Loucy (cell line): ENCODE measurements around the gene LENG8.

Experiments
- H2AFZ ChIP-seq: fragments of 200-600 bp; sonication (generic); 2 replicates; pipeline ENCODE4 v1.6.0; 2016; ENCODE audit warnings: antibody characterized with exemption, mild to moderate bottlenecking, low read length, moderate library complexity
- H3F3A ChIP-seq: fragments of 200-600 bp; 2 replicates; pipeline ENCODE4 v1.6.0; 2016; ENCODE audit warnings: antibody characterized with exemption, low read depth, mild to moderate bottlenecking
- H3K27me3 ChIP-seq: fragments of 200-600 bp; sonication (generic); 2 replicates; pipeline ENCODE4 v1.6.1; 2014; ENCODE audit warnings: low read length, mild to moderate bottlenecking; ENCODE audit not compliant: insufficient read depth, poor library complexity, severe bottlenecking
- H3K36me3 ChIP-seq: fragments of 200-600 bp; sonication (generic); 2 replicates; pipeline ENCODE4 v1.6.1; 2016; ENCODE audit warnings: low read length; ENCODE audit not compliant: insufficient read depth
- H3K4me1 ChIP-seq: fragments of 200-600 bp; sonication (generic); 2 replicates; pipeline ENCODE4 v1.5.1; 2014; ENCODE audit warnings: low read length, mild to moderate bottlenecking; ENCODE audit not compliant: insufficient read depth, poor library complexity, severe bottlenecking
- H3K4me2 ChIP-seq: fragments of 200-600 bp; sonication (generic); 2 replicates; pipeline ENCODE4 v1.6.0; 2014; ENCODE audit warnings: antibody characterized with exemption, low read length, low read depth, mild to moderate bottlenecking; ENCODE audit not compliant: poor library complexity, severe bottlenecking
- H3K4me3 ChIP-seq: fragments of 200-600 bp; sonication (generic); 2 replicates; pipeline ENCODE4 v1.5.1; 2014; ENCODE audit warnings: low read length, mild to moderate bottlenecking, mixed read lengths; ENCODE audit not compliant: poor library complexity, severe bottlenecking
- H3K79me2 ChIP-seq: fragments of 200-600 bp; sonication (generic); 2 replicates; pipeline ENCODE4 v1.6.1; 2014; ENCODE audit warnings: low read length; ENCODE audit not compliant: insufficient read depth
- H3K9ac ChIP-seq: fragments of 200-600 bp; sonication (generic); 2 replicates; pipeline ENCODE4 v1.6.0; 2014; ENCODE audit warnings: mild to moderate bottlenecking, low read depth, low read length, moderate library complexity; ENCODE audit not compliant: poor library complexity, severe bottlenecking
- H3K9me2 ChIP-seq: fragments of 200-600 bp; sonication (generic); replicated peaks from 2 replicates; pipeline ENCODE4 v1.6.1; 2016; ENCODE audit warnings: low read depth, low read length, mixed read lengths
- H3K9me3 ChIP-seq: fragments of 200-600 bp; sonication (generic); 2 replicates; pipeline ENCODE4 v1.6.1; 2014; ENCODE audit warnings: mild to moderate bottlenecking, antibody characterized with exemption, low read length, low read depth; ENCODE audit not compliant: insufficient read depth
- H4K20me1 ChIP-seq: fragments of 200-600 bp; sonication (generic); 2 replicates; pipeline ENCODE4 v1.6.0; 2014; ENCODE audit warnings: antibody characterized with exemption, low read length, mild to moderate bottlenecking; ENCODE audit not compliant: insufficient read depth, poor library complexity, severe bottlenecking
- EZH2phosphoT487 ChIP-seq: fragments of 200-600 bp; IDR thresholded peaks from 2 replicates; pipeline ENCODE4 v1.6.1; 2018; ENCODE audit warnings: antibody characterized with exemption, mild to moderate bottlenecking, moderate library complexity, borderline replicate concordance
- TF ChIP-seq, protein P1 (sequence below): fragments of 200-600 bp; sonication (generic); conservative IDR thresholded peaks from 2 replicates; pipeline ENCODE4 v1.5.1; 2014; ENCODE audit warnings: mild to moderate bottlenecking, antibody characterized with exemption, low read length

The LENG8 gene

DNA sequence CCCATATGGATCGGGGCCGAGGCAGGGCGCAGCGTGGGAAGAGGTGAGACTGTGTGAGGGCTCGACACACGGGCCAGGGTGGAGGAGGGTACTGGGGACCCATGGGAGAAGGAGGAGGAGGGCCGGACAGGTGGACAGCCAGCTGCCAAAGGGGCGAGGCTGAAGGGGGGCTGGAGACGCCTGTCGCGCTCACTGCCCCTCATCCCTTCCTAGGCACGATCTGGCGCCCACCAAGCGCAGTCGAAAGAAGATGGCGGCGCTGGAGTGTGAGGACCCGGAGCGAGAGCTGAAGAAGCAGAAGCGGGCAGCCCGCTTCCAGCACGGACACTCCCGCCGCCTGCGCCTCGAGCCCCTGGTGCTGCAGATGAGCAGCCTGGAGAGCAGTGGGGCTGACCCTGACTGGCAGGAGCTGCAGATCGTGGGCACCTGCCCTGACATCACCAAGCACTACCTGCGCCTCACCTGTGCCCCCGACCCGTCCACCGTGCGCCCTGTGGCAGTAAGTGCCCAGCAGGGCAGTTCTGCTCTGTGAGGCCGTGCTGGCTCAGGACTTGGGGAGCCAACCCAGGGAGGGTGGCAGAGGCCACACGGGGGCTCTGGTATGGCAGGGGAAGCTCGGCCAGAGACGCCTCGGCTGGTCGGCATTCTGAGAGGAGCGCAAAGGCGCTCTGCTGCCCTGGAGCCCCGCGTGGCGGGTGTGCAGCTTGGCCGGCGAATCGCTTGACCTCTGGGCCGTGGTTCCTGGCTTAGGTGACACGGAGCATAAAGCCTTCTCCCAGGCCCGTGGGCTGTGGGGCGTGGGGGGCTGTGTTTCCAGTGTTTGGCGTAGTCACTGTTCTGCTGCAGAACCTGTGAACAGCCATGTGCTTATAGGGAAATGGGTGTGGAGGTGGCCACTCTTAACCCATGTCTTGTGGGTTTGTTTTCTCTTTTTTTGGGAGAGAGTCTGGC is 7.7 kb downstream of the LENG8 start:
- Histone ChIP-seq H3K9me3 (no peaks in the 10 kb centered on the region), H3K4me1 (peaks cover 5% of the 10 kb centered on the region), H3K36me3 (peaks cover 88% of the 10 kb centered on the region; the same call in 1 of the 2 replicates), H3K27me3 (no peaks in the 10 kb centered on the region), H3K79me2 (peaks cover 36% of the 10 kb centered on the region), H4K20me1 (peaks cover 58% of the 10 kb centered on the region), H3K4me2 (no peak overlapping the region), H3F3A (no peaks in the 10 kb centered on the region), H3K4me3 (no peak overlapping the region), H3K9ac (no peak overlapping the region), H3K9me2 (no peaks in the 10 kb centered on the region), H2AFZ (no peak overlapping the region)
- TF ChIP-seq EZH2phosphoT487: no peak
- TF ChIP-seq, protein P1, sequence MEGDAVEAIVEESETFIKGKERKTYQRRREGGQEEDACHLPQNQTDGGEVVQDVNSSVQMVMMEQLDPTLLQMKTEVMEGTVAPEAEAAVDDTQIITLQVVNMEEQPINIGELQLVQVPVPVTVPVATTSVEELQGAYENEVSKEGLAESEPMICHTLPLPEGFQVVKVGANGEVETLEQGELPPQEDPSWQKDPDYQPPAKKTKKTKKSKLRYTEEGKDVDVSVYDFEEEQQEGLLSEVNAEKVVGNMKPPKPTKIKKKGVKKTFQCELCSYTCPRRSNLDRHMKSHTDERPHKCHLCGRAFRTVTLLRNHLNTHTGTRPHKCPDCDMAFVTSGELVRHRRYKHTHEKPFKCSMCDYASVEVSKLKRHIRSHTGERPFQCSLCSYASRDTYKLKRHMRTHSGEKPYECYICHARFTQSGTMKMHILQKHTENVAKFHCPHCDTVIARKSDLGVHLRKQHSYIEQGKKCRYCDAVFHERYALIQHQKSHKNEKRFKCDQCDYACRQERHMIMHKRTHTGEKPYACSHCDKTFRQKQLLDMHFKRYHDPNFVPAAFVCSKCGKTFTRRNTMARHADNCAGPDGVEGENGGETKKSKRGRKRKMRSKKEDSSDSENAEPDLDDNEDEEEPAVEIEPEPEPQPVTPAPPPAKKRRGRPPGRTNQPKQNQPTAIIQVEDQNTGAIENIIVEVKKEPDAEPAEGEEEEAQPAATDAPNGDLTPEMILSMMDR: no peak

DNA sequence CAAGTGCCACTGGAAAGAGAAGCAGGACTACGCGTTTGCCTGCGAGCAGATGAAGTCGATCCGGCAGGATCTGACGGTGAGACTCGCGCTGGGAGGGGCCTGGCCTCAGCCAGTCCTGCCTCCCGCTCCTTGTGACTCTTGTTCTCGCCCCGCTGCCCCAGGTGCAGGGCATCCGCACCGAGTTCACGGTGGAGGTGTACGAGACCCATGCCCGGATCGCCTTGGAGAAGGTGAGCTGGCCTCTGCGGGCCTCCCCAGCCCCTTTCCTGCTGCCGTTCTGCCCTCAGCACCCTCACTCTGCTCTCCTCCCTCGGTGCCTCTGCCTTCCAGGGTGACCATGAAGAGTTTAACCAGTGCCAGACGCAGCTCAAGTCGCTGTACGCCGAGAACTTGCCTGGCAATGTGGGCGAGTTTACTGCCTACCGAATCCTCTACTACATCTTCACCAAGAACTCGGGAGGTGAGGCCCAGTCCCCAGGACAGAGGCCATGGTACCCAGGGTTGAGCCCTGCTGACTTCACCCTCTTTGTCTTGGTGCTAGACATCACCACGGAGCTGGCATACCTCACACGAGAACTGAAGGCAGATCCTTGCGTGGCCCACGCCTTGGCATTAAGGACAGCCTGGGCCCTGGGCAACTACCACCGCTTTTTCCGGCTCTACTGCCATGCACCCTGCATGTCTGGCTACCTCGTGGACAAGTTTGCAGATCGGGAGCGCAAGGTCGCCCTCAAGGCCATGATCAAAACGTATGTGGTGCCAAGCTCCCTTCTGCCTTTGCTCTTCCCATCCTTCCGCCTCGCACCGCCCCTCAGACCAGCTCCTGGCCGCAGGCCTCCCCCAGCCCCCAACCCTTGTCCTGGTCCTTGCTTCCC is 9.0 kb downstream of the LENG8 start:
- H2AFZ ChIP-seq: no peak overlapping the region
- peaks cover 5% of the 10 kb centered on the region; the same call in 1 of the 2 replicates for H3F3A ChIP-seq
- no peaks in the 10 kb centered on the region for H3K9me2 ChIP-seq
- TF ChIP-seq EZH2phosphoT487: no peak
- TF ChIP-seq, protein P1: no peak
- H3K9ac ChIP-seq: no peak overlapping the region
- peaks cover 45% of the 10 kb centered on the region for H4K20me1 ChIP-seq
- no peak overlapping the region for H3K4me2 ChIP-seq
- no peaks in the 10 kb centered on the region for H3K27me3 ChIP-seq
- peaks cover 80% of the 10 kb centered on the region; the same call in 1 of the 2 replicates for H3K36me3 ChIP-seq
- H3K79me2 ChIP-seq: peaks cover 23% of the 10 kb centered on the region
- H3K4me3 ChIP-seq: no peak overlapping the region
- H3K4me1 ChIP-seq: no peaks in the 10 kb centered on the region
- H3K9me3 ChIP-seq: no peaks in the 10 kb centered on the region

DNA sequence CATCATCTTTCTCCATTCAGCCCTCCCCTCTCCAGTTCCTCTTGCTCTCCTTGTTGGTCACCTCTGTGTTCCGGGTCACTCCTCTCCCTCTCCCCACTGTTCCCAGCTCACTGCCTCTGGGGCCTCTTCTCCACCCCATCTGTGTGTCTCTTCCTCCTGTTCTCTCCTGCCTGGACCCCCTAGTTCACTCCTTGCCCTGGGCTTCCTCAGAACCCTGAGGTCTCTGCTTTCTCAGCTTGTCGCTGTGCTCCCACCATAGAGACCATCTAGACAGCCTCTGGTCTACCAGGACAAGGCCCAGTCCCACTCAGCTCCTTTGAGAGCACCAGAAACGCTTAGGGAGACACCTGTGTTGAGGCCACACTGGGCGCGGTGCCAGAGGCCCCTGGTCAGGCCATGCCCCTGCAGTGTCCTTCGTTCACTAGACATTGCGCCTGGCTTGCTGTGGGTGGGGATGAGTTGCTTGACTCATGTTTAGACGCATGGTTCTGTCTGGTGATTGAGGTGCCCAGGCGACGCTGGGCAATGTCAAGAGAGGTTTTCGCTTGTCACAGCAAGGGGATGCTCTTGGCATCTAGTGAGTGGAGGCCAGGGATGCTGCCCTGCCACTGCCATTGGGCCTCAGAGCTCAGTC is 9.8 kb downstream of the LENG8 start:
- Histone ChIP-seq H3K79me2 (peaks cover 16% of the 10 kb centered on the region; the same call in 1 of the 2 replicates), H3K27me3 (no peaks in the 10 kb centered on the region), H3K4me1 (peaks cover under 1% of the 10 kb centered on the region), H3K9me3 (no peaks in the 10 kb centered on the region), H3K4me2 (no peak overlapping the region), H3K9me2 (no peaks in the 10 kb centered on the region), H4K20me1 (peaks cover 39% of the 10 kb centered on the region), H3K4me3 (no peak overlapping the region), H3K36me3 (peaks cover 73% of the 10 kb centered on the region; the same call in 1 of the 2 replicates), H2AFZ (no peak overlapping the region), H3F3A (peaks cover 5% of the 10 kb centered on the region; the same call in 1 of the 2 replicates), H3K9ac (no peak overlapping the region)
- TF ChIP-seq EZH2phosphoT487: no peak
- TF ChIP-seq, protein P1: no peak
